WTC11 (cell line): ENCODE results near the gene RAB10. TPM values are rescaled to one million over a fixed set of nuclear protein-coding genes. Genes with fewer than 3 reads are reported as not detected.

Experiments used
- ATAC-seq: fragments of 200-7000 bp; cut with Tn5 transposase; 2 replicates; pipeline ENCODE4 v1.10.0; 2021; ENCODE audit warnings: mild to moderate bottlenecking, moderate library complexity
- CTCF ChIA-PET: fragments of 300-600 bp; sonication (Branson Sonifier 250); formaldehyde crosslinking; loops from one replicate; lab custom pipeline; 2021; ENCODE audit warnings: antibody characterized with exemption; lab: Charles Lee
- POLR2A ChIA-PET: fragments of 350-600 bp; sonication (Branson Sonifier 250); formaldehyde crosslinking; loops from one replicate; lab custom pipeline; 2021; ENCODE audit warnings: antibody characterized with exemption; lab: Charles Lee
- DNase-seq: peaks from one replicate; pipeline ENCODE4 v3.0.0; 2021; ENCODE audit warnings: low spot score
- H3K27ac Mint-ChIP-seq: 2 replicates; pipeline ENCODE4 v1.8.0; 2021; ENCODE audit warnings: mixed read lengths
- H3K27me3 Mint-ChIP-seq: 2 replicates; pipeline ENCODE4 v1.8.0; 2021; ENCODE audit warnings: low read depth, mild to moderate bottlenecking, moderate library complexity, mixed read lengths
- H3K36me3 Mint-ChIP-seq: 2 replicates; pipeline ENCODE4 v1.8.0; 2021; ENCODE audit warnings: mixed read lengths
- H3K4me1 Mint-ChIP-seq: 2 replicates; pipeline ENCODE4 v1.8.0; 2022; ENCODE audit warnings: mixed read lengths
- H3K4me3 Mint-ChIP-seq: 2 replicates; pipeline ENCODE4 v1.8.0; 2021; ENCODE audit warnings: mild to moderate bottlenecking, moderate library complexity, mixed read lengths
- H3K9me3 Mint-ChIP-seq: 2 replicates; pipeline ENCODE4 v1.8.0; 2021; ENCODE audit warnings: mixed read lengths
- ATF3 ChIP-seq: sonication (generic); formaldehyde crosslinking; conservative IDR thresholded peaks from 2 replicates; pipeline ENCODE4 v1.8.1; 2022; ENCODE audit warnings: mild to moderate bottlenecking, missing genetic modification reagents
- CBFB ChIP-seq: sonication (generic); formaldehyde crosslinking; IDR thresholded peaks from 2 replicates; pipeline ENCODE4 v1.8.1; 2022; ENCODE audit warnings: mild to moderate bottlenecking, low read depth, missing genetic modification reagents
- E2F4 ChIP-seq: sonication (generic); formaldehyde crosslinking; IDR thresholded peaks from 2 replicates; pipeline ENCODE4 v1.8.1; 2022; ENCODE audit warnings: low read depth, mild to moderate bottlenecking, moderate library complexity, missing genetic modification reagents, borderline replicate concordance
- EMX1 ChIP-seq: fragments of 250-450 bp; sonication (Bioruptor Pico); IDR thresholded peaks from 2 replicates; pipeline ENCODE4 v1.8.0; 2021; ENCODE audit warnings: mild to moderate bottlenecking
- ERG ChIP-seq: fragments of 250-450 bp; sonication (Bioruptor Pico); IDR thresholded peaks from 2 replicates; pipeline ENCODE4 v1.8.0; 2021; ENCODE audit warnings: mild to moderate bottlenecking
- FOXJ3 ChIP-seq: sonication (generic); formaldehyde crosslinking; IDR thresholded peaks from 2 replicates; pipeline ENCODE4 v1.9.0; 2021; ENCODE audit warnings: missing genetic modification reagents, mild to moderate bottlenecking, borderline replicate concordance
- JUN ChIP-seq: sonication (generic); formaldehyde crosslinking; IDR thresholded peaks from 2 replicates; pipeline ENCODE4 v1.8.0; 2023; ENCODE audit warnings: mild to moderate bottlenecking, missing genetic modification reagents
- NFATC4 ChIP-seq: fragments of 250-450 bp; sonication (Bioruptor Pico); IDR thresholded peaks from 2 replicates; pipeline ENCODE4 v1.9.0; 2021; ENCODE audit warnings: mild to moderate bottlenecking
- NFYB ChIP-seq: sonication (generic); formaldehyde crosslinking; conservative IDR thresholded peaks from 2 replicates; pipeline ENCODE4 v1.8.0; 2022; ENCODE audit warnings: low read depth, missing genetic modification reagents
- NR1H2 ChIP-seq: sonication (generic); formaldehyde crosslinking; IDR thresholded peaks from 2 replicates; pipeline ENCODE4 v1.9.0; 2021; ENCODE audit warnings: mild to moderate bottlenecking, moderate library complexity, missing genetic modification reagents
- PRRX2 ChIP-seq: fragments of 250-450 bp; sonication (Bioruptor Pico); IDR thresholded peaks from 2 replicates; pipeline ENCODE4 v1.8.0; 2021; ENCODE audit warnings: mild to moderate bottlenecking
- ZNF219 ChIP-seq: sonication (generic); formaldehyde crosslinking; IDR thresholded peaks from 2 replicates; pipeline ENCODE4 v1.8.0; 2023; ENCODE audit warnings: missing genetic modification reagents, mild to moderate bottlenecking, borderline replicate concordance
- ZNF281 ChIP-seq: sonication (generic); formaldehyde crosslinking; IDR thresholded peaks from 2 replicates; pipeline ENCODE4 v1.8.0; 2023; ENCODE audit warnings: mild to moderate bottlenecking, missing genetic modification reagents
- ZNF416 ChIP-seq: fragments of 250-450 bp; sonication (Bioruptor Pico); IDR thresholded peaks from 2 replicates; pipeline ENCODE4 v1.9.0; 2021; ENCODE audit warnings: mild to moderate bottlenecking, inconsistent platforms
- ZNF423 ChIP-seq: fragments of 250-450 bp; sonication (Bioruptor Pico); IDR thresholded peaks from 2 replicates; pipeline ENCODE4 v2.1.2; 2022; ENCODE audit warnings: mild to moderate bottlenecking, moderate library complexity
- ZNF671 ChIP-seq: fragments of 250-450 bp; sonication (Bioruptor Pico); IDR thresholded peaks from 2 replicates; pipeline ENCODE4 v1.8.0; 2021; ENCODE audit warnings: mild to moderate bottlenecking
- total RNA-seq: library from RNA; stranded (reverse); gene quantifications from 3 replicates; pipeline ENCODE4 v1.2.3, GENCODE V29; 2021

Gene RAB10
- total RNA-seq, 1 experiment from 2014 or later: 127 TPM

- no peaks in the 10 kb centered on the region for H3K9me3 Mint-ChIP-seq
- peaks cover 18% of the 10 kb centered on the region for H3K36me3 Mint-ChIP-seq
- no peak overlapping the region for H3K27ac Mint-ChIP-seq
- TF ChIP-seq ATF3 (CRISPR knock-in tag) (no peak), ZNF423 (no peak), CBFB (CRISPR knock-in tag) (no peak), ZNF416 (CRISPR knock-in tag) (no peak)
- no peak overlapping the region for H3K4me3 Mint-ChIP-seq
- no peaks in the 10 kb centered on the region for H3K27me3 Mint-ChIP-seq
- H3K4me1 Mint-ChIP-seq: peaks cover 32% of the 10 kb centered on the region
- ATAC-seq (no peak), DNase-seq (no peak)
- POLR2A ChIA-PET: no interaction called here
- CTCF ChIA-PET: no interaction called here
Observed at GRCh38 chr2:26136451-26136850, 102.6 kb downstream of the RAB10 start.

- Mint-ChIP-seq H3K9me3 (no peaks in the 10 kb centered on the region), H3K4me1 (peaks cover 24% of the 10 kb centered on the region), H3K36me3 (peaks cover 14% of the 10 kb centered on the region), H3K27ac (peak overlapping the region; percentile 70), H3K4me3 (no peak overlapping the region), H3K27me3 (no peaks in the 10 kb centered on the region)
- ChIA-PET POLR2A (no interaction called here), CTCF (interaction anchor here (0.8 to 1.4 kb wide), 2 partner anchors 51 to 148 kb away, joined by 4 to 5 read pairs; no protein-coding TSS in a partner anchor)
- peak; percentile 38 for ATAC-seq
- TF ChIP-seq NR1H2 (no peak), E2F4 (no peak), ZNF416 (CRISPR knock-in tag) (0 out of 2 replicates have a peak, but pooled peaks have one; percentile 50), NFYB (CRISPR knock-in tag) (no peak), ZNF219 (CRISPR knock-in tag) (no peak), JUN (CRISPR knock-in tag) (no peak), PRRX2 (peak; percentile 75; the same call in 1 of the 2 replicates), NFATC4 (CRISPR knock-in tag) (peak; percentile 77; the same call in 1 of the 2 replicates), ERG (CRISPR knock-in tag) (peak; percentile 81), EMX1 (CRISPR knock-in tag) (peak; percentile 84; the same call in 1 of the 2 replicates), ZNF281 (no peak), ZNF671 (CRISPR knock-in tag) (0 out of 2 replicates have a peak, but pooled peaks have one; percentile 57), FOXJ3 (CRISPR knock-in tag) (no peak)
- no peak for DNase-seq
Observed at GRCh38 chr2:26139269-26140183, 105.6 kb downstream of the RAB10 start.
